HS-5 (cell line): ENCODE measurements around the gene CEP250.
"Not testable (repeated sequence)": the region's sequence is repeated elsewhere in the genome, so short reads cannot be mapped to it uniquely, and the experiment has no call there.

Source experiments
- DNase-seq: peaks from one replicate; pipeline ENCODE4 v3.0.0-alpha.2; 2012; ENCODE audit warnings: low read depth

The CEP250 gene

DNA sequence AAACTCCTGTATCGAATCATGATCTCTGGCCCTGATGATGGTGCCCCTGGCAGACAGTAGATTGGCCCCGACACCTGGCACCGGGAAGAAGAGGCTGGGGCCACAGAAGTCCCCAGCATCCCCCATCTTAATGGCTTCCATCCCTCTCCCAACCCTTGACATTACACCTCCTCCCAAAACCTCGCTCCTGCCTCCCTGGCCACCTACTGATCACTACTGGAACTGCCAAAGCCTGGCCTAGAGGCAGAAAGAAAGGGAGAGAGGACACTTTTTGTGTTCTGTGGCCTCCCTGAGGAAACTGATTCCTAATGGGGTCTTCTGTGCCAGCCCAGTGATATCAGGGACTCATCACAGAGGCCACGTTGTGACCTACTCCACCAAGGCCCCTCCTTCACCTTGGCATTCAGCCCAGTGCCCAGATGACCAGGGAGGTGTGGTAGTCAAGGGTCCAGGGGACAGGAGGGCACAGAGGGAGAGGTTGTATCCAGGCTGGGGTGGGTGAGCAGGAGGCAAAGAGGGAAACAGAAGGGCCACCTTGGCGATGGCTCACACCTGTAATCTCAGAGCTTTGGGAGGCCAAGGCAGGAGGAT lies 68.0 kb downstream of the CEP250 start:
- DNase-seq, result no peak

DNA sequence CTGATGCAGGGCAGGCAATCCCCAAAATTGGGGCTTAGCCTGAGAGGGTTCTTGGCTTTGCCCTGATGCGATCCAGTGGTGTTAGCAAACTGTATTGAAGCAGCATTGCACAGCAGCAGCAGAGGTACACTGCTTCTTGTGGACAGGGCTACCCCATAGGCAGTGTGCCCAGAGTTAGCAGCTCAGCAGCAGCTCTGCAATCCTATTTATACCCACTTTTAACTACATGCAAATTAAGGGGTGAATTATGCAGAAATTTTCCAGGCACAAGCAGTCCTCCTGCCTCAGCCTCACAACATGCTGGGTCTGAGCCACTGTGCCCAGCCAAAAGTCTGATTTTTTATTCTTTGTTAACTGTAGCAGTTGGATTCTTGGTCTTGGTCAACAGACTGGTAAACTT lies 70.2 kb downstream of the CEP250 start:
- no peak for DNase-seq

DNA sequence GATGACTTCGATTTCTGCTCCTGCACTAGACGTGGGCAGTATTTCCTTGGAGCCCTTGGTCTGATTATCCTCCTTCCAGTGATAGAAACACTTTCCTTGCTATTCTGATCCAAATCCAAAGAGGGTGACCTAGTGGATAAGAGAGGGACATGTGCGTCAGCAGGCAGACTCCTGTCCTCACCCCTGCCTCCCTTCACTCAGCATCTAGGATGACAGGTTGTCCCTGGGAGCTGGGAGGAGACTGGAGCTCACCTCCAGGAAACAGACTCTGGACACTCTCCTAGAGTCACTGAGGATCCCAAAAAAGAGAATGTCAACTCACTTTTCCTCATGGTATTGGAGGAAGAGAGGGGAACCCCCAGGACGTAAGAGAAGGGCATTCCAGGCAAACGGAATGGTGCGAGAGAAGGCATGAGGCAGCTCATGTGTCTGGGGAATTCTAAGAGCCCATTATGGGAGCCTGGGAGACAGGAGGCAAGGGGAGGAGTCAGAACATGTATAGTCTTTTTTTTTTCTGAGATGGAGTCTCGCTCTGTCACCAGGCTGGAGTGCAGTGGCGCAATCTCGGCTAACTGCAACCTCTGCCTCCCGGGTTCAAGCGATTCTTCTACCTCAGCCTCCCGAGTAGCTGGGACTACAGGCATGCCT lies 71.8 kb downstream of the CEP250 start:
- no peak for DNase-seq

DNA sequence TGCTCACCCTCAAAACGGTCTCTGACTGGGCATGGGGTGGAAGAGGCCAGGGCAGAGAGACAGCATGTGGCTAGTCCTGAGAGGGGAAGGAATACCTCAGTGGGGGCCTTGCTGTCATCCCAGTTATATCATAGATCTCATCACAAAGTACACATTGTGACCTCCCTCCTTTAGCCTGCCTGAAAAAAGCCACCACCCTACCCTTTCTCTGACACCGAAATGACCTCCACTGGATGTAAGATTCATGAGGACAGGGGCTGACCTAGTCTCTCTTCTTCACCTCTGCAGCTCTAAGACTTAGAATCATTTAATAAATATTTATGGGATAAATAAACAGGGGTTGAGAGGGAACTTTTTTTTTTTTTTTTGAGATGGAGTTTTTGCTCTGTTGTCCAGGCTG lies 74.2 kb downstream of the CEP250 start, which contains the start of gene C20orf173:
TSS of gene C20orf173 (minus strand) at position 101 of the 400 bp plus-strand sequence. CDS start 279 bp downstream, outside the sequence.
- DNase-seq, result no peak

DNA sequence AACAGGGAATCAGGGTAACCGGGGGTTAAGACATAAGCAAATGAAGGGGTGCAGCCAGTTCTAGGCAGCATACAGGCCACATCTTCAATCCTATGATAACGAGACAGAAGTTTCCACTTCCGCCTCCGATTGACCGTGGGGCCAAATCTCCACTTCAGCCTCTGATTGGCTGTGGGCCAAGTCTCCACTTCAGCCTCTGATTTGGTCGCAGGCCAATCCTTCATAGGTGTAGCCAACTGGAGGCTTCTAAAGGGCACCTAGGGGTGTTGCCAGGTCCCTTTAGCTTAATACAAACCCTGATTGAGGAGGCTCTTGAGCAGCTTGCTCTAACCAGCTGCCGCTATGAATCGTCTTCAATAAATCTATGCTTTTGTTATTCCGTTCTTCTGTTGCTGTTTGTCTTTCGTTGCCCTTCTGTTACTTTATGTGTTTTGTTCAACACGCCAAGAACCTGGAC lies 84.4 kb downstream of the CEP250 start:
- no peak for DNase-seq

DNA sequence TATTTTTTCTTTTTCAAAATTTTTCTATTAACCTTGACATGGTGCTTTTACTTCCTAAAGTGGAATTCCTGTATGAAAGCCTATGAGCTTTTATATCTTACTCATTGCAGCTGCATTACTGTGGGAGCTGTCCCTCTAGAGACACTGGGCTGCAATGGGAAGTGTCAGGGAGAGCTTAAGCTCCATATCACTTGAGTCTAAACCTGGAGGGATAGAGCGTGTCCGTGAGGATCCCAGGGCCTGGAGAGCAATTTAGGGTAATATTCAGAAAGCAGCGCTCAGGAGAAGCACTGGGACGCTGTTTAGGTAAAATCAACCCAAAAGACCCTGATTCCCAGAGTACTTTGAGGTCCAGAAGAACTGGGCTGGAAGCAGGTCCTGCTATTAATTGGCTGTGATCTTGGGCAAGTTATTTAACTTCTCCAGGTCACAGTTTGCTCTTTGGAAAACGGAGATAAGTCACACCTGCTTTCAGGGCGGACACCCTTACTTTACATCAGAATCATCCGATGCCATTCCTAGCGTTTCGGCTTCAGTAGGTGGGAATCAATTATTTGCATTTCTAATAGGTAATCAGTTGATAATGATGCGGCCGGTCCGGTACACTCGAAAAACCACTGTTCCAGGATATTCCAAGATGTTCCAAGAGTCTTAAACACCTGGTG lies 85.9 kb downstream of the CEP250 start:
- no peak for DNase-seq

DNA sequence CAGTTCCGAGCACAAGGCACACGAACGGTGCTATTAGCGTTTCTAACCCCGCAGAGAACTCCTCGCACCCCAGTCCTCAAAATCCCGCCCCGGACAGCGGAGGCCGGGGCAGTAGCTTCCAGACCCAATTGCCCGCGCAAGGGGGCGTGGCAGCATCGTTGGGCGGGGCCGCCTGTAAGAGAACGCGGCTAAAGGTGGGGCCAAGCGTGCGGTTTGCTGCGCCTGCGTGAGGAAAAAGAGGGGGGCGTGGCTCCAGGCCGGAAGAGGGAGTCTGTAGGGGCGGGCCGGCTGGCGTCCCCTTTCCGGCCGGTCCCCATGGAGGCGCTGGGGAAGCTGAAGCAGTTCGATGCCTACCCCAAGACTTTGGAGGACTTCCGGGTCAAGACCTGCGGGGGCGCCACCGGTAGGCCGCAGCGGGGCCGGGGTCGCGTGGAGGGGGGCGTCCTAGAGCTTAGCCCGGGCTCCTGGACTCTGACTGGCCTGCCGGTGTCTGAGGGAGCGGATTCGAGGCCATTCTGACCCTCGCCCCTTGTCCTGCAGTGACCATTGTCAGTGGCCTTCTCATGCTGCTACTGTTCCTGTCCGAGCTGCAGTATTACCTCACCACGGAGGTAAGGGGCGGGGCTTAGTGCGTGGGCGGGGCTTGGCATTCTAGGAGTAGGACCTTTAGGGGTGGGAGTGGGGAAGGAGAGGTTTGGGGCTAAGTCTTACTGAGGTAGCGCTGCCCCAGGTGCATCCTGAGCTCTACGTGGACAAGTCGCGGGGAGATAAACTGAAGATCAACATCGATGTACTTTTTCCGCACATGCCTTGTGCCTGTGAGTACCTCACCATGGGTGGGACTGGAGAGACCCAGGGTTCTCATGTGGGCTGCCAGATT lies 86.6 kb downstream of the CEP250 start, which contains the start of gene ERGIC3:
TSS of gene ERGIC3 (plus strand) at position 296 of the 880 bp plus-strand sequence. CDS start at position 316, 20 bp downstream.
- peak; percentile 75 for DNase-seq

DNA sequence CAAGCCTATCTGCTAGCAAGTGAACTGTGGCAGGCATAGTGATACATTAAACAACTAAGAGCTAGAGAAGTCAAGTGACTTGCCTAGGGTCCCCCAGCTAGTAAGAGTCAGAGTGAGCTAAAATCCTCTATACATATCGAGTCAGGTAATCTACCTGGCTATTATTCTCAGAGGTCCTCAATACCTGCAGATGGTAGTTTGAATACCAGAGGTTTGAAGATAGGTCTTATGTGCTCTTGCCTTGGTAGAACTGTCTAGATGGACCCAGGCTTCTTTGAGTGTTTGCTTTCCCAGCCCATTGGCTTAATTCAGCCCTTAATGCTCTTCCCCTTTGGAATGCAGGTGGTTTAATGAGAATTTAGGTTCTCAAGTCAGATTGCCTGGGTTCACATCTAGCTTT lies 87.6 kb downstream of the CEP250 start:
- no peak for DNase-seq

DNA sequence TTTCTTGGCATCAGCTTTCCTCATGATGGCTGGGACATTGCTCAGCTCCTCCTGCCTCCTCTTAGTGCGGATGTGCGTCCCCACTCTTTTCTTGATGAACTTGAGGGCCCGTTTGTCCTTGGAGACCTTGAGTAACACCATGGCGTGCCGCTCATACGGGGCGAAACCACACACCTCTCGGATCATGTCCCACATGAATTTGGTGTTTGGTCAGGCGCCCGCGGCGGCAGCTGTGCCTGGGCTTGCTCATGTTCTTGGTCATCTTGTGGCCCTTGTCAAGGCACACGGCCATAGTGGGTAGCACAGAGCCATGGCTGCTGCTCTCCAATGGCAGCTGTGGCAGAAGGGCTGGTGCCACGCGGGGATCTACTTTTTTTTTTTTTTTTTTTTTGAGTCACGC lies 89.0 kb downstream of the CEP250 start:
- no peak for DNase-seq

DNA sequence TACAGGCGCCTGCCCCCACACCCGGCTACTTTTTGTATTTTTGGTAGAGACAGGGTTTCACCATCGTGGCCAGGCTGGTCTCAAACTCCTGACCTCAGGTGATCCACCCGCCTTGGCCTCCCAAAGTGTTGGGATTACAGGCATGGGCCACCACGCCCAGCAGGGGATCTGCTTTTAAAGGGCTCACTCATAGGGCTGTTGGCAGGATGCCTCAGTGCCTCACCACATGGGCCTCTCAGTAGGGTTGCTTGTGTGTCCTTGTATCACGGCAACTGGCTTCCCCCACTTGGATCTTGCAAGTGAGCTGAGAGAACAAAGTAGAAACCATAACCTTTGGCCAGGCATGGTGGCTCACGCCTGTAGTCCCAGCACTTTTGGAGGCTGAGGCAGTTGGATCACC lies 89.5 kb downstream of the CEP250 start:
- DNase-seq, result not testable (repeated sequence)

DNA sequence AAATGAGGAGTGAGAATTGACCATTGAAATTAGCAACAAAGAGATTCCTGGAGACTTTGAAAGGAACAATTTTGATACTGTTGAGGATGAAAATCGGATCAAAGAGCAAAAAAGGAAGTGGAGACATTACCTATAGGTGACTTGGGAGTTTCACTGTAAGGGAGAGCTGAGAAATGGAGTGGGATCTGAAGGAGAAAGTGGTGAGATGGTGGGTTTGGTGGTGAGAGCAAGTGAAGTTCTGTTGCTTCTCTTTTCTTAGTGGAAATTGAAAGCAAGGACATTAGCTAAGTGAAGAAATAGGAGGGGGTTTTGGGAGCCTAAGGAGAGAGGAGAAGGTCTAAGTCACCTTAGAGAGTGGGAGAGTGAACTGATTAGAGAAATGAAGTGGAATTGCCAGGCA lies 90.7 kb downstream of the CEP250 start:
- no peak for DNase-seq

DNA sequence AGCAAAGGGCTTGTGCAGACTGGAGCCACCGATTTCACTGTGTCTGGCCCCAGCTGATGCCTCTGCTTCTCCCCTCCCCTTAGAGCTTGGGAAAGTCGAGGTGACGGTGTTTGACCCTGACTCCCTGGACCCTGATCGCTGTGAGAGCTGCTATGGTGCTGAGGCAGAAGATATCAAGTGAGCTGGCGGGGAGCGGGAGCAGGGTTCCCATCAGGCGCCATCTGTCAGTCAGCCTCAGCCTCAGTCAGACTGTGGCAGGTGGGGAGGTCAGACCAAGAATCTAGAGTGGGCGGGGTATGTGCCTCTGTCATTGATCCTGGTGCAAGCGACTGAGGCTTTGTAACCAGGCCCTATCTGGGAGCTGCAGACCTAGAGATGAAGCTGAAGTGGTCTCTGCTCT lies 91.9 kb downstream of the CEP250 start:
- DNase-seq, result no peak

DNA sequence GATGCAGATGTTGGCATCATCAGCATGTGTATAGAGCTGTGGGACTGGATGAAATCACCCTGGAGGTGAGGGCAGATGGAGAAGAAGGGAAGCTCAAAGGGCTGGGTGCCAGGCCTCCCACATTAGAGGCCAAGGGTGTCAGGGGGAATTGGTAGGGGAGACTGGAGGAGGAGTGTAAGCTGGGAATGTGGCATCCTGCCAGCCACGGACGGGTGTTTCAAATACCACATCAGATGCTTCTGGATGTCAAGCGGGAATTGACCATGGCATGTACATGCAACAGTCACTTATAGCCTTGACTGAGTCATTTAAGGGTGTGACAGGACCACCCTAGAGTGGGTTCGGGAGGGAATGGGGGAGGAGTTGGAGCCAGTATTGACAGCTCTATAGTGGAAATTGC lies 96.1 kb downstream of the CEP250 start:
- DNase-seq, result no peak

DNA sequence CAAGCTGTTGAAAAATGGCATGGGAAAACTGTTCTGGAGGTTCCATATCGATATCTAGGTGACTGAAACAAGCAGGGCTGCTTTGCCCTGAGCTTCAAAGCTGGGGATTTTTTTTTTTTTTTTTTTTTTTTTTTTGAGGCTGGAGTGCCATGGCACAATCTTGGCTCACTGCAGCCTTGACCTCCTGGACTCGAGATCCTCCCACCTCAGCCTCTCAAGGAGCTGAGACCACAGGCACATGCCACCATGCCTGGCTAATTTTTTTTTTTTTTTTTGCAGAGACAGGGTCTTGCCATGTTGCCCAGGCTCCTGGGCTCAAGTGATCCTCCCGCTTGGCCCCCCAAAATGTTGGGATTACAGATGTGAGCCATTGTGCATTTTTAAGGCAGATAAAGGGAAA lies 97.5 kb downstream of the CEP250 start:
- DNase-seq, result no peak

DNA sequence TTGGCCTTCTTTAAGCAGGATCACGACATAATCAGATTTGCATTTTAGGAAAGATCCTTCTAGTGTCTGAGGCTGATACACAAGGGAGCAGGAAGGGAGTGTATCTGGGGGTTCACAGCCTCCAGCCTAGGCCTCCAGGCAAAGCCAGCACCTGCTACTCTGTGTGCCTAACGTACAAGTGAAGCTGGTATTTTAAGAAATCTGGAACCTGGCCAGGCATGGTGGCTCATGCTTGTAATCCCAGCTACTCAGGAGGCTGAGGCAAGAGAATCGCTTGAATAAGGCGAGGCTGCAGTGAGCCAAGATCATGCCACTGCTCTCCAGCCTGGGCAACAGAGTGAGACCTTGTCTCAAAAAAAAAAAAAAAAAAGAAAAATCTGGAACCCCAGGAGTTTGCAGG lies 100.1 kb downstream of the CEP250 start:
- not testable (repeated sequence) for DNase-seq

DNA sequence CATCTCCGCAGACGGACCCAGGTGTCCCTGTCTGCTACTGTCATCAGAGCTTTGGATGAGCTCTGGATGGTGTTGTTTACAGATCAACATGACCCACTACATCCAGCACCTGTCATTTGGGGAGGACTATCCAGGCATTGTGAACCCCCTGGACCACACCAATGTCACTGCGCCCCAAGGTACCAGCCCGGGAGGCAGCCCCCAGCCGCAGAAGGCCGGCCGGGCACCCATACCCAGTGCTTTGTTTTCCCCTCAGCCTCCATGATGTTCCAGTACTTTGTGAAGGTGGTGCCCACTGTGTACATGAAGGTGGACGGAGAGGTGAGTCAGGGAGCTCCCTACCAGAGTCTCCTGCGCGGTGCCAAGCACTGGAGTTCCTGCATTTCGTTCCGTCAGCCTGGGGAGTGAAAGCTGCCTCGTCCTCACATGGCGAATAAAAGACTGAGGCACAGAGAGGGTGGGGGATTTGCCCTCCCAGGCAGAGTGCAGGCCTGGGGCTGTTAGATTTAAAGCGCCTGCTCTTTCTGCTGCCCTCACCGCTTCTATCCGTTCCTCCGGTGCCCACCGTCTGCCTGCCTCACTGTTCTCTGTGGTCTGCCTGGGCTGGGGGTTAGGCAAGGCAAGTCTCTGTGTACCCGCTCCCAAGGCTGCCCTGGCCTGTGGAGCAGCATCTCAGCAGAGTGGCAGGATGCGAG lies 100.7 kb downstream of the CEP250 start:
- no peak for DNase-seq

DNA sequence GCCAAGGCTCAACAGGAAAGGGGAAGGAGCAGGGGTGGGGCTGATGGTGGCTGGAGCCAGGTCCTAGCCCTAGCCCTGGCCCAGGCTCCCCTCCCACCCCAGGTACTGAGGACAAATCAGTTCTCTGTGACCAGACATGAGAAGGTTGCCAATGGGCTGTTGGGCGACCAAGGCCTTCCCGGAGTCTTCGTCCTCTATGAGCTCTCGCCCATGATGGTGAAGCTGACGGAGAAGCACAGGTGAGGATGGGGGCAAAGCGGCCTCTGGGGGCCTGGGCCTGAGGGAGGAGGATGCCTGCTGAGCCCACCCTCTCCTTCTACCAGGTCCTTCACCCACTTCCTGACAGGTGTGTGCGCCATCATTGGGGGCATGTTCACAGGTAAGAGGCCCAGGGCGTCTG lies 101.5 kb downstream of the CEP250 start:
- DNase-seq, result no peak

DNA sequence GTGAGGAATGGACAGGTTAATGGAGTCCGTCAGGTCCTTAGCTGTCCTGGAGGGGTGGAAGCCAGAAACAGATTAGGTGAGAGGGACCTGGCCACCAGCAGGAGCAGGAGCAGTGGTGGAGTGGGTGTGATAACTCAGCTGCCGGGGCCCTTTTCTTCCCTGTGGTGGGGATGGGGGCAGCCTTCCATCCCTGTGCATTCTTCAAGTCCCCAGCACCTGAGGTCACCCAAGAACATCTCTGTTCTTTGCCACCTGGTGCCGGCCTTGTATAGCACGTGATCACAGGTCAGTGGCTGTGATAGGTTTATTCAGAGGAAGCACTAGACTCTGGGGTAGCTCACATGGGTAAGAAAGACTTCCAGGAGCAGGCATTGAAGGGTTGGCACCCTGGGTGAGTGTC lies 103.1 kb downstream of the CEP250 start:
- no peak for DNase-seq

DNA sequence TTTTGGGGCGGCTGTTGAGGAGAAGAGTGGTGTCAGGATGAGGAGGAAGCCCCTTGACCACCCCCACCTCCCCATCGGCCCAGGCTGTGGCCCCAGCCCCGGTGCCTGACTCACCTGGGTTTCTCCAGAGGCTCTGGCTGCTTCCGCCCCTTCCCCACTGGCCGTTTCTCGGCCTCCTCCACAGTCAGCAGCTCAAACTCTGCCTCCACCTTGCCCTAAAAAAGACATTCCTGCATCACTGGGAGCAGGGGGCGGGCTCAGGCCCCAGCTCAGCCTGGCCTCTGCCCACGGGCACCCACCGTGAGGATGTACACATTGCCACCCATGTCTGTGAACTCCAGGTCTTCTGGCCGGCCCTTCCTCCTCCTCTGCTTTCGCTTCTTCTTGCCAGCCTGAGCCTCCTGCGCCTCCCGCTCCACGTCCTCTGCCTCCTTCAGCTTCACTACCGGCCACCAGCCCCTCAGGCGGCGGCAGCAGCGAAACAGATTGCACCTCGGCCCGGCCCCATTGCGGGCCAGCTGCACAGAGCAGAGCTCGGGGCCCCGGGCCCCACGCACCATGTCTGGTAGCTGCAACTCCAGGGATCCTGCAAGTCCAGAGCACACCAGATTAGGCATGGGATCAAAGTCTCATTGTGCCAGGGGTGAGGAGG lies 103.8 kb downstream of the CEP250 start:
- DNase-seq, result no peak

DNA sequence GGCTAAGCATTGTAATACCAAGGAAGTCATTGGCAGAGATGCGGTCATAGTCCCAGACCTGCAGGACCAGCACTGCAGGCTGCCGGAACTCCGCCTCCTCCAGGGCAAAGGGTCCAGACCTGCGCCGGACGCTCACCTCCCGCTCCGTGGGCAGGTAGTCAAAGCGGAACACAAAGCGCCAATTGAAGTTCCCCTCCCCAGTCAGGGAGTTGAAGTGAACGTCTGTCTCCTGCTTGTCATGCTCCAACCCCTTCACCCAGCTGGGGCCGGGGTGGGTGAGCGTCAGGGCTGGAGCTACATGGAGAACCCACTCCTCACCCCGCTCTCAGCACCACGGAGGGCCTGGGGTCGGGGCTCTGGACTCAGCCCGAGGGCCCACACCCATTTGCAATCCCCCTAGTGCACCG lies 104.7 kb downstream of the CEP250 start:
- DNase-seq, result no peak

DNA sequence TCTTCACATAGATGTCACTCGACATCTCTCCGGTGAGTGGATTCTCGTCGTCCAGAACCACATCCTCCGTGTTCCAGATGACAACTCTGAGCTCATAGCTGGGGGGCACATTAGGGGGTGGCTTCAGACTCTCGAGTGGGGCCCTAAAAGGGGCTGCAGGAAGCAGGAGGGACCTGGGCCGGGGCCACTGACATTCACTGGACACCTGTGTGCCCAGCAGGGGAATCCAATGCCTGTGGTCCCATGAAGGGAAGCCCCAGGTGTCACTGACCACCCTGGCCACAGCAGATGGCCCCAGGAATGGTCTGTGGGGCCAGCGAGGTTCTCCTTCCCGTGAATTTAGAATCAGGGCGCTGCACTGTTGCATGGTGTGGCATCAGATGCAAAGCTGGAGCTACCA lies 105.1 kb downstream of the CEP250 start:
- DNase-seq, result no peak
